ENCODE measurements around the gene KRT17. TPM values are rescaled to one million over a fixed set of nuclear protein-coding genes. Genes with fewer than 3 reads are reported as not detected.
"Not testable (repeated sequence)": the region's sequence is repeated elsewhere in the genome, so short reads cannot be mapped to it uniquely, and the experiment has no call there.

The KRT17 gene
- total RNA-seq, 2 experiments from 2014 or later: not detected

DNA sequence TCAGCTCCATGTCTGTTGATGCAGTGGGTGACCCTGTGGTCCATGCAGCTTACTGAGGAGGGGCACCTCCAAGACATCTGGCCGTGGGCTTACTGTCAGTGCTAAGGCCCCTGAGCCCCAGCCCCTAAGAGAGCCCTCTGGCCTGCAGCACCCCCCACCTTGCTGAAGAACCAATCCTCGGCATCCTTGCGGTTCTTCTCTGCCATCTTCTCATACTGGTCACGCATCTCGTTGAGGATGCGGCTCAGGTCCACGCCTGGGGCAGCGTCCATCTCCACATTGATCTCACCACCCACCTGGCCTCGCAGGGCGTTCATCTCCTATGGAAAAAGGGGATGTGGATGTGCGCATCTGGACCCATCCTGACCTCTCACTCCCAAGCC lies 2.9 kb downstream of the KRT17 start:
- H3K27me3 Mint-ChIP-seq (ENCODE audit: low read depth); DNase-seq; ATAC-seq; H3K27ac Mint-ChIP-seq; POLR2A ChIA-PET; H3K36me3 Mint-ChIP-seq (ENCODE audit: low read depth); H3K9me3 Mint-ChIP-seq (ENCODE audit: insufficient read depth); H3K4me1 Mint-ChIP-seq (ENCODE audit: low read depth); H3K4me3 Mint-ChIP-seq: not testable (repeated sequence)
- CTCF ChIA-PET: interaction anchor here (1.0 kb wide), 1 partner anchor 73 kb away, joined by 3 read pairs; no protein-coding TSS in a partner anchor

DNA sequence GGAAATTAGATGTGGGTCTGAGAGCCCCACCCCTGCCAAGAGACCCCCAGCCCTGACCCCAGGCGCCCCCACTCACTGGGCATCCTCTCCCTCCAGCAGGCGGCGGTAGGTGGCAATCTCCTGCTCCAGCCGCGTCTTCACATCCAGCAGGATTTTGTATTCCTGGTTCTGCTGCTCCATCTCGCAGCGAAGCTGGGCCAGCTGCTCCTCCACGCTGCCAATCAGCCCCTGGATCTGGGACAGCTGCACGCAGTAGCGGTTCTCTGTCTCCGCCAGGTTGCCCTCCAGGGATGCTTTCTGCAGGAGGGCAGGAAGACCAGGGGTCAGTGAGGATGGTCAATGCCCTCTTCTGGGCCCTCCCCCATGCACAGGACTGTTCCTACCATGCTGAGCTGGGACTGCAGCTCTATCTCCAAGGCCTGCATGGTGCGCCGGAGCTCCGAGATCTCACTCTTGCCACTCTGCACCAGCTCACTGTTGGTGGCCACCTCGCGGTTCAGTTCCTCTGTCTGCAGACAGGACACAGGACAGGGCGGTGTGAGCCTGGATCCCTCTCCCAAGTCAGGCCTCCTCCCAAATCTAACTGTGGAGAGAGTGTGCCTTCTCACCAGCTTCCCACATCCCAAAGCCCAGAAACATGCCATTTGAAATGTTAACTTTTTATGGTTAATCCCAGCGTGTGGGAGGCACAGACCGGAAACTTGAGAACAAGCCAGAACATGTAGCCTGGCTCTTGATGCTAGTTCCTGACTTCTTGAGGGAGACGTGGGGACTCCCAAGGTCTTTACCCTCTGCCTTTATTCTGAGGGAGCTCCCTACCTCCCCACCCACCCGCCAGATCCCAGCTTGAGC lies 3.6 kb downstream of the KRT17 start:
- CTCF ChIA-PET: interaction anchor here (1.0 kb wide), 1 partner anchor 72 kb away, joined by 3 read pairs; no protein-coding TSS in a partner anchor
- no peak overlapping the region for H3K27ac Mint-ChIP-seq

DNA sequence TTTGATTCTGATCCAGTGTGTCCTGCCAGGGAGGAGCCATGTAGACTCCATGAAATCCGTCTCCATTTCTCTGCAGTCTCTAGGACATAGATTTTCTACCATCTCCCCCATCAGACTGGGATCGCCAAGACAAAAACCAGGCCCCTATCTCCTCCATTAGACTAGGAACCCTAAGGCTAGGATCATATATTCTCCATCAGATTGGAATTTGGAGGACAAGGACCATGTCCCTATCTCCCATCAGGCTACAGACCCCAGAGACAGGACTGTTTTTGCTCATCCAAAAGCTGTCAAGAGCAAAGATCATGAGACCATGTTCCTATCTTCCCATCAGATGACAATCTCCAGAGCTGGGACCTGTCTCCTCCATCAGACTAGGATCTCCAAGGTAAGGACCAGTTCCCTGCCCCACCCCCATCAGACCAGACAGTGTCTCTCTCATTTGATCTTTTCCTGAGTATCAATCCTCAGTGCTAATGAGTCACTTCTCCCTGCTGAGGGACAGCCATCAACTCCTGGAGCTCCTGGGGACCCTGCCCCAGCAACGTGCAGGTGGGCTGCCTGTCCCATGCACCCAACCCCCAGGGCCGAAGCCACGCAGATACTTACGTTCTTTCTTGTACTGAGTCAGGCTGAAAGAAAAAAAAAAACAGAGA lies 4.3 kb downstream of the KRT17 start:
- H3K4me1 Mint-ChIP-seq (ENCODE audit: low read depth); POLR2A ChIA-PET; DNase-seq; H3K27ac Mint-ChIP-seq; ATAC-seq; H3K36me3 Mint-ChIP-seq (ENCODE audit: low read depth); H3K27me3 Mint-ChIP-seq (ENCODE audit: low read depth); H3K4me3 Mint-ChIP-seq; H3K9me3 Mint-ChIP-seq (ENCODE audit: insufficient read depth): not testable (repeated sequence)
- CTCF ChIA-PET: interaction anchor here (1.0 kb wide), 1 partner anchor 71 kb away, joined by 3 read pairs; no protein-coding TSS in a partner anchor

More for the DNA sequence above, 3.6 kb downstream of the KRT17 start:
- Mint-ChIP-seq H3K27me3 (ENCODE audit: low read depth) (no peaks in the 10 kb centered on the region), H3K36me3 (ENCODE audit: low read depth) (no peaks in the 10 kb centered on the region), H3K4me3 (no peak overlapping the region), H3K4me1 (ENCODE audit: low read depth) (no peaks in the 10 kb centered on the region), H3K9me3 (ENCODE audit: insufficient read depth) (no peaks in the 10 kb centered on the region)
- POLR2A ChIA-PET: no interaction called here
- DNase-seq: no peak
- no peak for ATAC-seq

DNA sequence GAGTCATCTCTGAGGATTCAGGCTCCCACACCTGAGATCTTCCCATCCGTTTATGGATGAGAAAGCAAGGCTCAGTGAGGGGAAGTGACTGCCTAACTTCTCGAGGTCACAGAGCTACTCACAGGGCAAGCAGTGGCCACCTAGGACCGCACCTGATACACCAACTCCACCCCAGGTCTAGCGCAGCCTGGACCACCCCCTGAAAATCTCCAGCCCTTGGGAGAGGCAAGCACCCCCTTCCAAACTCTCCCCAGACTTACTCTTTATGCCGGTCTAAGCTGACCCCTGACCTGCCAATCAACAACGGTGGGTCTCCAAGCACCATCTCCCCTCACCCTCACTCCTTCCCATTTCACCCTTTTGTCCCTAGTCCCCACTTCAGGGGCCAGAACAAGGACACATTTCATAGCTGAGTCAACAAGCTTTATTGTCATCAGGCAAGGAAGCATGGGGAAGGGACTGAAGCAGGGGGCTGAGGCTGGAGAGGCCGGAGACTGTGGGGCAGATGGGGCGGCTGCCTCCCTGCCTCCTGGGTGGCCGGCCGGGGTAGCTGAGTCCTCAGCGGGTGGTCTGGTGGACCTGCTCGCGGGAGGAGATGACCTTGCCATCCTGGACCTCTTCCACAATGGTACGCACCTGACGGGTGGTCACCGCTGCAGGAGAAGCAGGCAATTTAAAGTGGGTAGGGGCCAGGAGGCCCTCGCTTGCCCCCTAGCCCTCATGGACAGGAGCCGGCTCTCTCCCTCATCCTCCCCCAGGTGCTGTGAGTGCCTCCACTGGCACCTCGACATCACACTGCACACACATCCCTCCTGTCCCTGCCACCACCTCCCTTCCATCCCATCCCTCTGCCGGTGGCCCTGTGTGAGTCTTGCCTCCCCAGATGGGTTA lies 5.1 kb downstream of the KRT17 start:
- Mint-ChIP-seq H3K36me3 (ENCODE audit: low read depth) (no peaks in the 10 kb centered on the region), H3K9me3 (ENCODE audit: insufficient read depth) (no peaks in the 10 kb centered on the region), H3K27me3 (ENCODE audit: low read depth) (no peaks in the 10 kb centered on the region), H3K4me1 (ENCODE audit: low read depth) (no peaks in the 10 kb centered on the region), H3K4me3 (no peak overlapping the region), H3K27ac (no peak overlapping the region)
- ChIA-PET POLR2A (no interaction called here), CTCF (no interaction called here)
- ATAC-seq: no peak
- DNase-seq: no peak

DNA sequence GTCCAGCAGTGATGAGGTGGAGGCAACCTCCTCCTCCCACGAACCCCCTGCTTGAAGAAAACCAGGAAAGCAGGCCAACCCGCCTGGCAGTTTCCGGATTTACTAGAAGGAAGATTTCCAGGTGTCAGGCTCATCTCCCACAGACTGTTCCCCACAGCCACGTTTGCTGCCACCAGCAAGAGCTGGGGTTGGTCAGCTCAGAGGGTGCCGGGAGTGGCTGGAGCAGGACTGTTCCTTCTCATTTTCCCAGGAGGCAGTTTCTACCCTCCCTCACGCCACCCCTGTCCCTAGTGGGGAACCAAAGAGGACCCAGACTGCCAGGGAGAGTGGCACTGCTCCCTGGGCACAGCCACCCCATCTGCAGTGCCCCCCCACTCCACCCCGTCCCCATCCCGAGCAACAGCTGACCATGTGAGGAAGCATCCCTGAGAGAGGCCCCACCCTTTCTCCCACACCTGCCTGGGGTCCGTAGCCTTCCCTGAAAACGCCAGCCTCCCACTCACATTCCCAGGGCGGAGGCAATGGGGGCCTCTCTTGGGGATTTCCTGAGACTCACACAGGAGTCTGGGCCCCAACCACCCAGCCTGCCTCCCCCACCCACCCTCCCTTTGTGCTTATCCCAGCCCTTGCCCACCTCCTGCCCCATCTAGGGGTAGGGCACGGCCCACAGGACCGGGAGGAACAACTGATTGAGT lies 5.9 kb downstream of the KRT17 start:
- H3K4me1 Mint-ChIP-seq (ENCODE audit: low read depth): no peaks in the 10 kb centered on the region
- DNase-seq: no peak
- POLR2A ChIA-PET: no interaction called here
- no peak overlapping the region for H3K4me3 Mint-ChIP-seq
- H3K27me3 Mint-ChIP-seq (ENCODE audit: low read depth): no peaks in the 10 kb centered on the region
- H3K27ac Mint-ChIP-seq: no peak overlapping the region
- CTCF ChIA-PET: no interaction called here
- H3K9me3 Mint-ChIP-seq (ENCODE audit: insufficient read depth): no peaks in the 10 kb centered on the region
- no peaks in the 10 kb centered on the region for H3K36me3 Mint-ChIP-seq (ENCODE audit: low read depth)
- ATAC-seq: no peak

DNA sequence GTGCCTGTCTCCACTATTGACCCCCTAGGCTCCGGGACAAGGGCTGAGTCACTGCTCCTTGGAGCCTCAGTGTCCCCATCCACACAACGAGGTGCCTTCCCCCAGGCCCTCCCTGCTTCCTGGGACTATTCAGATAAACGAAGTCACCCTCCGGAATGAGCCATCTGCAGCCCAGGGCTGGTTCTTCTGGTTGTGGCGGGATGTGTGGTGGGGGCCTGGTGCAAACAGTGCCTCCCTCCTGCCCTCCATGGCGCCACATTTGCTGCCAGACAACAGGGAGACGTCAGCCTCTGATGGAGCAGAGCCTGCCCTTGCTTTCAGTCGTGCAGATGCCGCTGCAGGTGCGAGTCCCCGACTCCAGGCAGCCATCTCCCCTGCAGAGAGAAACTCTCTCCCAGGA lies 6.7 kb downstream of the KRT17 start:
- Mint-ChIP-seq H3K27ac (no peak overlapping the region), H3K4me1 (ENCODE audit: low read depth) (no peaks in the 10 kb centered on the region), H3K9me3 (ENCODE audit: insufficient read depth) (no peaks in the 10 kb centered on the region), H3K27me3 (ENCODE audit: low read depth) (no peaks in the 10 kb centered on the region), H3K4me3 (no peak overlapping the region), H3K36me3 (ENCODE audit: low read depth) (no peaks in the 10 kb centered on the region)
- ChIA-PET POLR2A (no interaction called here), CTCF (no interaction called here)
- ATAC-seq (no peak), DNase-seq (no peak)

- Mint-ChIP-seq H3K4me1 (ENCODE audit: low read depth) (no peaks in the 10 kb centered on the region), H3K36me3 (ENCODE audit: low read depth) (no peaks in the 10 kb centered on the region), H3K27me3 (ENCODE audit: low read depth) (no peaks in the 10 kb centered on the region), H3K9me3 (ENCODE audit: insufficient read depth) (no peaks in the 10 kb centered on the region), H3K27ac (no peak overlapping the region), H3K4me3 (no peak overlapping the region)
- DNase-seq (no peak), ATAC-seq (no peak)
- ChIA-PET CTCF (no interaction called here), POLR2A (no interaction called here)
Measured at GRCh38 chr17:41617136-41617535, 7.2 kb downstream of the KRT17 start.

- H3K27me3 Mint-ChIP-seq (ENCODE audit: low read depth); CTCF ChIA-PET; H3K4me1 Mint-ChIP-seq (ENCODE audit: low read depth): not testable (repeated sequence)
Measured at GRCh38 chr17:41616486-41616885, 7.9 kb downstream of the KRT17 start.

DNA sequence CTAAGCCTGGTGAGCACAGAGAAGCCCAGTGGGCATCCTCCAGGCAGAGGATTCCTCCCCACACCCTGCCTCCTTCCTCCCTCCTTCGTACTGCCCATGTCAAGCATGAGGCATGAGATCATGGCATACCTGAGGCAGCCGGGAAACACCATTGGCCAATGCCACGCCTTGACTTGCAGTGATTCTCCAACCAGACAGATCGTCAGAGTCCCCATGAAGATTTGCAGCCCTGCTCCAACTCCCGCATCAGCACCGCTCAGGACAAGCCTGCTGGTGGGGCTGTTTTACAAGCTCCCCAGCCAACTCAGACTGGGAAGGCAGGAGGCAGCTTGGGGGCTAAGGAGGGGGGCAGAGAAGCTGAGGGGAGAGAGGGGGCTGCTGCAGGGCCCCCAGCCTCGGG lies 8.9 kb downstream of the KRT17 start:
- no peak for DNase-seq
- ChIA-PET POLR2A (no interaction called here), CTCF (no interaction called here)
- ATAC-seq: no peak
- Mint-ChIP-seq H3K4me1 (ENCODE audit: low read depth) (no peaks in the 10 kb centered on the region), H3K9me3 (ENCODE audit: insufficient read depth) (no peaks in the 10 kb centered on the region), H3K36me3 (ENCODE audit: low read depth) (no peaks in the 10 kb centered on the region), H3K27me3 (ENCODE audit: low read depth) (peaks cover 4% of the 10 kb centered on the region), H3K4me3 (no peak overlapping the region), H3K27ac (no peak overlapping the region)

More at GRCh38 chr17:41616486-41616885, 7.9 kb downstream of the KRT17 start:
- POLR2A ChIA-PET: interaction anchor here (0.6 kb wide), 1 partner anchor 62 kb away, joined by 5 read pairs; no protein-coding TSS in a partner anchor
- not testable (repeated sequence) for DNase-seq; H3K9me3 Mint-ChIP-seq (ENCODE audit: insufficient read depth); H3K4me3 Mint-ChIP-seq; H3K27ac Mint-ChIP-seq; H3K36me3 Mint-ChIP-seq (ENCODE audit: low read depth); ATAC-seq

DNA sequence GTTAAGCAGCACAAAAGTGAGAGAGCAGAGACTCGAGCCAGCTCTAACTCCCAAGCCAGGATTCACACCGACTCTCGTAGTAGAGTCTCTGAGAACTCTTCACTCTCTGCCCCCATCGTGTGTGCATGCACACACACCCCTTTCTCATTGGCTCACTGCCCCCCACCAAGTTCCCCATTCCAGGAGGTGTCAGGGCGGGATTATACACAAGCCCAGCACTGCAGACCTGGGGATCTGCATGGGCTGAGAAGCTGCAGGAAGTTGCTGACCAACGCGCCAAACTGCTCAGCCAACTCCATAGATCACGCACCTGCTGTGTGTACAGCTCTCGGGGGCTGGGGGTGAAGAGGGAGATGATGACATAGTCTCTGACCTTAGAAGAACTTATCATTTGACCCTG lies 9.6 kb downstream of the KRT17 start:
- ATAC-seq; H3K36me3 Mint-ChIP-seq (ENCODE audit: low read depth); CTCF ChIA-PET; H3K4me3 Mint-ChIP-seq; POLR2A ChIA-PET; H3K27ac Mint-ChIP-seq; H3K27me3 Mint-ChIP-seq (ENCODE audit: low read depth); DNase-seq; H3K4me1 Mint-ChIP-seq (ENCODE audit: low read depth); H3K9me3 Mint-ChIP-seq (ENCODE audit: insufficient read depth): not testable (repeated sequence)

DNA sequence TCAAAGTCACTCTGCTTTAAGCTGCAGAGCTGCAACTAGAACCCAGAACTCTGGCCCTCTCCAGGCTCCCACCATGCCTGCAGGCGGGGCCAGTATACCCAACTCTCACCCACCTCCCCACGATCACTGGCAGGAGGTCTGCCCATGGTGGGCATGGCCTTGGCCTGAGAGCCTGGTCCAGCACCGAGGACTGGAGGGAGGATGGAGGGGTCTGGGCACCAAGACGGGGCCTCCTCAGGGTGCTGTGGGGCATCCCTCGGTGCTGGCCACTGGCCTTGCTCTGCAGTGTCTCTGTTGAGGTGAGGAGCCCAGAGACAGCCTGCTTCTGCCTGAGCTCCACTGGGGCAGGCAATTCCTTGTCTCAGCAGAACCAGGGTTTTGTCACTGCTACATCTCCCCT lies 10.3 kb downstream of the KRT17 start:
- no peaks in the 10 kb centered on the region for H3K9me3 Mint-ChIP-seq (ENCODE audit: insufficient read depth)

More for the DNA sequence above, 10.3 kb downstream of the KRT17 start:
- Mint-ChIP-seq H3K4me3 (no peak overlapping the region), H3K36me3 (ENCODE audit: low read depth) (no peaks in the 10 kb centered on the region), H3K4me1 (ENCODE audit: low read depth) (no peaks in the 10 kb centered on the region), H3K27me3 (ENCODE audit: low read depth) (peaks cover 7% of the 10 kb centered on the region), H3K27ac (no peak overlapping the region)
- ChIA-PET CTCF (interaction anchor here (1.2 kb wide), 1 partner anchor 65 kb away, joined by 3 read pairs; no protein-coding TSS in a partner anchor), POLR2A (no interaction called here)
- ATAC-seq (no peak), DNase-seq (no peak)
